GM18499 (cell line): ENCODE results near the gene TRAP1.

ENCODE experiments used
- ATAC-seq: cut with Tn5 transposase; IDR thresholded peaks from one replicate; pipeline ENCODE4 v1.9.1; 2021; ENCODE audit warnings: moderate number of reproducible peaks; ENCODE audit not compliant: insufficient read depth, unreplicated experiment

The TRAP1 gene

GRCh38 chr16:3654249-3654991 lies 62.9 kb downstream of the TRAP1 start, which contains the start of gene DNASE1:
TSS of gene DNASE1 (plus strand) at chr16:3654691. CDS start at chr16:3655374, 683 bp downstream.
- ATAC-seq = no peak

- no peak for ATAC-seq
Observed at GRCh38 chr16:3652373-3653195, 64.7 kb downstream of the TRAP1 start.

DNA sequence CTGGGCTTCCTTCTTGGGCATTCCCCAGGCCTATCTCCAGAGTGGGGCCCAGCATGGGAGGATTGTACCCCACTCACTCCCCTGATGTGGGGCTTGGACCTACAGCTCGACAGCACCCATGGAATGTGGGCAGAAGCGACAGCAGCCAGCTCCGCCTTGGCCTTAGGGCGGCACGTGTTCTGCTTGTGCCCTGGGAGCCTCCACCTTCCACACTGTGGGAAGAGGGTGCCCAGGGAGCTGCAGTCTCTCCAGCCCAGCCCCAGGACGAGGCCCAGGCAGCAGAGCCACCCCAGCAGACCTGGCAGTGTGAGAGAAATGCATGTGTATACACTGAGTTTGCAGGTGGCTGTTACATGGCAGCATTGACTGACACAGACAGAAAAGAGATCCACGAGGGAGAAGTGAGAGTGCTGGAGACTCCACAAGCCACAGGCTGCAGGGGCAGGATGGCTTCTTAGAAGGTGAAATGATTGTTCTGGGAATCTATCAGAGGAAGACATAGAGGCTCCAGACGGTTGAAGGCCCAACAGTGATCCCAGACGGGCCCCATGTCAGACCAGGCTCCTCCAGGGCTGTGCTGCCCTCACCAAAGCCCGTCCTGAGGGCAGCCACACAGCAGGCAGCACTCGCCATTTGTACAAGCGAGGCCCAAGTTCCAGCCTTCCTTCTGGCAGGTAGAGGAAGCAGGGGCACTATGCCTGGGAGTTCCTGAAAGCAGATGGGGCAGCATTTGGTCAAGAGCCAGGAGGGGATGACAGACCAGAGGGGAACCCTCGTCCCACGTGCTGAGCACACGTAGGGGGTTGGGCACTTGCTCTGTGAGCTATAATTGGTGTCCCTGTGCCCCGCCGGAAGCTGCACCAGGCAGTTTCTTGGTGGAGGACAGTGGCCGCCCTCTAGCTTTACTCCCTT lies 65.6 kb downstream of the TRAP1 start:
- no peak for ATAC-seq

DNA sequence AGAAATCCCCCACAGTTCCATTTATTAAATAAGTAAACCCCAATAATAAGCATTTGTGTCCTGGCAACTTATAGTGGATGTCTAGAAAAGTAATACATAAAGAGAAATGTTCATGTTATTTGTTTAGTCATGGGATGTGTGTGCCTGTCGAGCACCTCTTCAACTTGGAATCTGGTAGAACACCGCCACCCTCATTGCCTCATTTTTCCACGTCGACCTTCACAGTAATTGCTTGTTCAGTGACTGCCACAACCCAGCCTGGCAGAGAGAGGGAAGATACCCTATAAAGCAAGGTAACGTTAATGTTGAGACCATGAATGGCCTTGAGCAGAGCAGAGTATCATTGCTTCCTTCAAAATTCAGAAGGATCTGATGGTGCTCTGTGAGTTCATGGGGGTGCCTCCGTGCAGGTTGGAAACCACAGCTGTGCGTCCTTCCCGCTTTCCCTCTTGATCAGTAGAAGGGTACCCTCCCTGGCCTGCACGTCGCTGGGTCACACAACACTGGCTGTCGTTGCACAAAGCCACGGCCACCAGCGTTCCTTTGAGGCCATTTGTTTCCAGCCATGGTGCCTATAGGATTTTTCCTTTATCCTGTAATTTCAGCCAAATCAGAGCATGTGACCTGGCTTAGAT lies 66.6 kb downstream of the TRAP1 start:
- ATAC-seq = no peak

- no peak for ATAC-seq
Observed at GRCh38 chr16:3646348-3646920, 70.9 kb downstream of the TRAP1 start.

- ATAC-seq = no peak
Observed at GRCh38 chr16:3645504-3646347, 71.6 kb downstream of the TRAP1 start.

DNA sequence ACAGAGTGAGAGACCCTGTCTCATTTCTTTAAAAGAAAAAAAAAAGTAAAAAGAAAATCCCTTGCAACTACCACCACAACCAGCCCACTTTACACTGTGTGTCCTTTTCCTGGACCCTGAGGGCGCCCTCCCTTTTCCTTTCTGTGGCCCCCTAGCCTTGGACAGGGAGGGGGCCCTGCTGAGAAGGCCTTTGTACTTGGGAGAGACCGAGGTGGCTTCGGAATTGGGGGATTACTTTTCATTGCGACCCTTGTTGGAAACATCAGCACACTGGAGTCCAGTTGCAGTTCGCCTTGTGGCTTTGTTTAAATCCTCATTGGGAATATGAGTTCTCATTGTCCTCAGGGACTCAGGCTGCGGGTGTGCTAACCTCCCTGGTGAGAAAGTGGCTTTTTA lies 72.2 kb downstream of the TRAP1 start:
- no peak for ATAC-seq

DNA sequence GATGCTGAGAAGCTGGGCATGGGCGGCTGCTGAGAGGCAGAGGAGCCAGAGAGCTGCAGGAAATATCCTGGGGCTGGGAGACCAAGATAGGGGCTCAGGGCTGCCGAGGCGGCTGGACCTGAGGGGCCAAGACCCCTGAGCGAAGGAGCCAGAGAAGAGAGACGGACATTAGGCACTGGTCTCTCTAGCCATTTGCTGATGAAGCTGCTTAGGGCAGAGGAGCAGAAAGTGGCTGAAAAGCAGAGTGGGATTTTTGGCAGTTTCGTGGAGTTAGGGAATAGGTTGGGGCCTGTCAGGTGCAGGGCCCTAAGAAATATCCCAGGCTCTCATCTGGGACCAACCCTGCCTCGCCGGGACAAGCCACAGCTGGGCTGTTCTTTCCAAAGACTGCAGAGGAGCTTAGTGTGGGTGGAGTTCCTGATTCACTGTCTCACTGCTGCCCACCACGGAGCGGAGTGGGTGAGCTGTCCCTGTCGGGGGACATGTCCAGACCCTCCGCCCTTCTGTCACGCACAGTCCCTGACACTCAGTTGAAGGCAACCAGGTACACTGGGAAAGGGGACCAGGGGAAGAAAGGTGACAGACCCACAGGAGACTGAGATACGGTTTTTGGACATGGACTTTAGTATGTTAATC lies 74.1 kb downstream of the TRAP1 start:
- no peak for ATAC-seq

DNA sequence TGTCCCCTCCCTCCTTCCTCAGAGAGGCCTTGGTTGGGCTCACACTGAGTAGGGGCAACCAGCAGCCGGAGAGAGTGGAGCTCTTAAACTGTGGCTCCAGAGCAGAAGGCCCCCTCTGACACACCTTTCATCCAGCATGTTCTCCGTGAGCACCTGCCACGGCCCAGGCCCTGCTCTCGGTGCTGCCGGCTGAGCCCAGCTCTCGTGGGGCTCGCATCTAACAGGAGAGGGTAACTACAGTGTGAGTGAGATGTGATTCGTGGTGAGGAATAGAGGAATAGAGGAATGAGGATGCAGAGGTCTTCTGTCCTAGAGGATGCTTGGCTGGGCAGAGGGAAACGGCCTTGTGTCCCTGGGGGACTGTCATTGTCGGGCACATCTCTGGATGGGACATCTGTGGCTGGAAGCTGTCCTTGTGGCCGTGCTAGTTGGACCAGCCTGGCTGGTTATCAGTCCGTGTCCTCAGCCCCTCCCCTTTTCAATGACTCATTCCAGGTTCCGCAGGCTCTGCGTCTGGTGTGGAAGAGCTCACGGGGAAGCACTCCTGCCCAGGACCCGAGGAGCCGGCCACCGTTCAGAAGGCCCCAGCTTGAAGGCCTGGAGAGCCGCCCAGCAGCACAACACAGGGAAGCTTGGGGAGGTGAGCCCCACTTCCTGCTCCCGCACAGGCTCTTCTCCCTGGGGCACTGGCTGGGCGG lies 74.8 kb downstream of the TRAP1 start:
- ATAC-seq = no peak

DNA sequence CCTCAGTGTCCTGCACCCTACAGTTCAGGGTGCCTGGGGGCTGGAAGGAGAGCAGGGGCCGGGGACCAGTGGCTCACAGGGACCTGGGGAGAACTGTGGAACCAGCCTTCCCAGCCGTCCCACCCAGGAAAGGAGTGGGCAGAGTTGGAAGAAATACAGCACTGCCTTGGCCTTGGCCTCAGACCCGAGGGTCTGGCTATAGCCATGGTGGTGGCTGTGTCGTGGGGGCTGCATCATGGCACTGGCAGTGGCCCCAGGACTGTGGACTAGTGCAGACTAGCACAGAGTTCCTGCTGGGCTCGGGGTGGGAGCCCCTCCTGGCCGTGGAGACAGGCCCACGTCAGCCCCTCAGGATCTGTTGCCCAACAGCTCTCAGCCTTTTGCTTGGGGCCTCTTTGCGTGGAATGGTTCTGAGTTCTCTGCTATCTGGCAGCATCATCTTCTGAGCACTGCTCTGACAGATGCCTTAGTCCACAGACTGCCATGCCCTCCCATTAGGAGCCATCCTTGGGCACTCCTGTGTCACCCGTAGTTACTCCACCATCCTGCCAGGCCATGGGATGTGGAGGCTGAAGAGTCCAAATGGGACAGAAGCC lies 75.4 kb downstream of the TRAP1 start:
- ATAC-seq = no peak

- no peak for ATAC-seq
Observed at GRCh38 chr16:3640632-3641501, 76.5 kb downstream of the TRAP1 start.

DNA sequence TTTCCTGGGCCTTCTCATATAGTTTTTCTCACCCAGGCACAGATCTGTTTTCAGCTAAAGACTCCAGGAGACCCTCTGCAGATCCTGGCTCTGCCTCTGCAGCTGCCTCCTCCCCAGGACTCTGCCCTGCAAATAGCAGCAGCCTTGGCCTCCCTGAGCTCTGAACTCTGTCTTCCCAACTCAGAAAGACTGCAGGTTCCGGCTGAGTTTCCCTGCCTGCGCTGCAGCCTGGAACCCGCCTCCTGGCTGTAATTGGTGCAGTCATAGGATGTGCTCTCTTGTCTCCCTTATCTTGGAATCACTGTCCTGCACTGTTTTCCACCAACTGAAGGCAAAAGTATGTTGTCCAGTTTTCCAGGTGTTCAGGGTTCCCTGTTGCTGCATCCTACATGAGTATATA lies 77.1 kb downstream of the TRAP1 start:
- ATAC-seq = no peak

DNA sequence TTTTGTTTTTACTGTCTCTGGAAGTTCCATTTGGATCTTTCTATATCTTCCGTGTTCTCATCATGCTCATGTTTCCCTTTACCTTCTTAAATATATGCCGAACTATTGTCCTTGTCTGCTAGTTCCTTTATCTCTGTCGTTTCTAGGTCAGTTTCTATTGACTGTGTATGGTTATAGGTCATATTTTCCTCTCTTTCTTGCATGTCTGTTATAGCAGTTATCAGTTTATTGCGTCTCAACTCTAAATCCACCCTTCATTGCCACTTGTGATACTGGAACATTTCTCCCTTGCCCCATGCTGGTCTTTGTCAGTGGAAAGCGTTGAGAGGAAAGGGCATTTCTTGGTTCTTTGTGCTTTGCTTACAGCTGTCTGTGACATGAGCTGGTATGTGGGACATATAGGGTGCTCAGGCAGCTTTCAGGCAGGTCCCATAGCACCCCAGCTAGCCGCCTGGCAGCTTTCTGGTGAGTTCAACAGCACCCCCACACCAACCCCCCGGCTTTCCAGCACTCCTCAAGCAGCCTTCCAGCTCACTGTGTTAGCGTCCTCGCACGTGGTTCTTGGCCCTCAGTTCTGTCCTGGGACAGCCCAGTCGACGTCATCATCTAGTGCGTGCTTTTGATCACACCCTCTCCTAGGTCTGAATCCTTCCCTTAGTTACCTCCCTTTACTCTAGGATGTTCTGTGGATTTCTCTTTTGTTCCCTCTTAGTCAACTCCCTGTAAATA lies 78.2 kb downstream of the TRAP1 start:
- ATAC-seq = no peak

- ATAC-seq = no peak
Observed at GRCh38 chr16:3637371-3637923, 79.9 kb downstream of the TRAP1 start.

- ATAC-seq = peak; percentile 53
Observed at GRCh38 chr16:3625911-3626732, 91.2 kb downstream of the TRAP1 start.
